Endothelial cell of hepatic sinusoid (primary cell): ENCODE measurements around the gene DIAPH2.

ENCODE experiments used
- in situ Hi-C: cut with HindIII; loops from 2 replicates; pipeline ENCODE4 v1.10.0; 2017; ENCODE audit warnings: low sequenced_read_pairs

DIAPH2 gene

DNA sequence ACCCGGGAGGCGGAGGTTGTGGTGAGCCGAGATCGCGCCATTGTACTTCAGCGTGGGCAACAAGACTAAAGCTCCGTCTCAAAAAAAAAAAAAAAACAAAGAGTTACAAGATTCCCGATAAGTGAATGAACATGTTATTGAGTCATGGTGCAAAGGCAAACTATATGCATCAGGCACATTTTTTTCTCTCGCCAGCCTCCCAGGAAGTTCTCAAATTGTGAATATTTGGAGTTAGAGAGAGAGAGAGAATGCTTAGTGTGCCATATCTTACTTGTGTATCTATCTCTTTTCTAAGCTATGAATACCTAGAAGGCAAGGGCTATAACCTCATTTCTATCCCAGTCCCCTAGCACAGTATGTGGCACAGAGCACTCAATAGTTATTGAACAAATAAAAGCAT lies 599.9 kb downstream of the DIAPH2 start:
- in situ Hi-C loops: no loop called here

DNA sequence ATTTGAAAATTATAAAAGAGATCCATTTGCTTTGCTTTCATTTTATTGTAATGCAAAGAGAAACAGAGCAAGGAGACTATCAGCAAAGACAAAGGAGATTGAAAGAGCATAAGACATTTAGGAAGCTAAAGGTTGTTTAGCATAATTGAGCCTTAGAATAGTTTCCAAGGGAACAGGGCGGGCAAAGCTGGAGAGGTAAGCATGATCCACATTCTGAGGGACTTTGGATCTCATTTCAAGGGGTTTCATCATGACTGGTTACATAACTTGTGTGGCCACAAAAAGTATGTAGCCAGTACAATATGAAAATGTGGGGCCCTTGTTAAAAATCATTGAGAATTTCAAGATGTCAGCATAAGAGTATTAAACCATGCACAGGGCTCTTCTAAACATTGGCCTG lies 605.6 kb downstream of the DIAPH2 start:
- in situ Hi-C loops: no loop called here

DNA sequence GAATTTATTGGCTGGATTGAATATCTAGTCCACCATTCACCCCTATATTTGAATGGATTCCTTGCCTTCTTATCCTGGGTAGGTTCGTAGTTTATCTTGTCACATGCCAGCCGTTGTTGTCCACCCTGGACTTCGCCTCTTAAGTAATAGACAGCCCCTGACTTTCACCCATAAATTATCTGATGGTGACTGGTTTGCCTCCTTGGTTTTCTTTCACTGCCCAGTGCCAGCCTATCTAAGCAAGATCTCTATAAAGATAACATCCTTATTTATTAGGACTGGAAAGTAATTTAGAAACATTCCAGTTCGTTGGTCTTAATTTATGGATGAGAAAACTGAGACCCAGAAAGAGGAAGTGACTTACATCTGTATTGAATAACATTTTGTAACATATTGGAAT lies 609.4 kb downstream of the DIAPH2 start:
- in situ Hi-C loops: no loop called here

DNA sequence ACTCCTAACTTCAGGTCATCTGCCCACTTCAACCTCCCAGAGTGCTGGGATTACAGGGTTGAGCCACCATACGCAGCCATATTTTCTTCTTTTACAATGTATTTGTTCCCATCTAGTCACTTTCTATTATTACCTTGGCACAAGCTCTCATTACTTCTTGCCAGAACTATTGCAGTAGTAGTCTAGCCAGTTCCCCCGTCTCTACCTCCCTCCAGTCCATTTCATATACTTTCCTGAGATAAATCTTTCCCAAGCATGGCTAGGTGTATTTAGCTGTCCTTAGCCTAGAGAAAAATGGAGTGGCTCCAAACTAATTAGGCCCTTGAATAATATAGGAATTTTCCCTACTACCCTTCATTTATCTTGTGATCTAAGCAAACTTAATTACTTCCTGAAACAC lies 611.3 kb downstream of the DIAPH2 start:
- in situ Hi-C loops: no loop called here

DNA sequence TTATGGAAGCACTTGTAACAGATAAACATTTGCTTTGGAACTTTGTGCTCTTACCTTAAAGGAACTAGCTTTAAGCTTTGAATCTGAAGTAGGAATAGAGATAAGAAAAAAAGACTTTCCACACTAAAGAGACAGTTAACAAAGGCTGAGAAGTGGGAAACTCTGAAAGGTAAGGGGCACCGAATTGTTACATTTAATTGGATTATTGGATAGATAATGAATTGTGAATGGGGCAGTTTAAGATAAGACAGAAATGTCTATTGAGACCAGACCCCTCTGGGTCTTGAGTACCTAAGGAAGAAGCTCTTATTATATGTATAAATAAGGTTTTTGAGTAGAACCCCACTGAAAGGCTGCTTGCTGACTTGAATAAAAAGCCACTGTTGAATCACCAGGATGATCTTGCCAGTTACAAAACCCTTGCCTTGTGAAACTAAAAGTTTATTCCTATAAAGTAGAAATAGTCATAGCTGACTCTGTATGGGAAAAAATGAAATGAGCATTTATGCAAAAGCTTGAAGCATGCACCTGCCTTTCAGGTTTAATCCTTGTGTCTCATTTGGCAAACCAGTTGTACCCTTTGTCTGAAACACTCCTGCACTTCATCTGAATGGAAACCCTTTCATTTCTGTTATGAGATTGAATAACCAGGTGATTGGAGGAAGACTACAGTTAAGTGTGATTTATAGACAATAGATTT lies 622.3 kb downstream of the DIAPH2 start:
- in situ Hi-C loops: no loop called here

DNA sequence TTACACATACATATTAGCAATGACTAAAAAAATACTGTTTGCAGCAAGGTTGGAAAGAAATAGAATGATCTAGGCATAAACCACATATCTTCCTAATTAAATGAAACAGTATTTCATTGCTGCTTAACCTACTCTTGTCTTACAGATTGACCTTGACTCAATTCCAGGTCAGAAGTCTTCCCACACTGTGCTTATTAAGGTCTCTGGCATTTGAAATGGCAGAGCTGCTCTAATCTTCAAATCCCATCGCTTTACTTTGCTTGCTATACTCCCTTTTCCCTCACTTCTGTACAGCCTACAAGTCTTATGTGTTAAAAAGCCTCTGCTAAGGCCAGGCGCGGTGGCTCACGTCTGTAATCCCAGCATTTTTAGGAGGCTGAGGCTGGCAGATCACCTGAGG lies 623.5 kb downstream of the DIAPH2 start:
- in situ Hi-C loops: no loop called here

DNA sequence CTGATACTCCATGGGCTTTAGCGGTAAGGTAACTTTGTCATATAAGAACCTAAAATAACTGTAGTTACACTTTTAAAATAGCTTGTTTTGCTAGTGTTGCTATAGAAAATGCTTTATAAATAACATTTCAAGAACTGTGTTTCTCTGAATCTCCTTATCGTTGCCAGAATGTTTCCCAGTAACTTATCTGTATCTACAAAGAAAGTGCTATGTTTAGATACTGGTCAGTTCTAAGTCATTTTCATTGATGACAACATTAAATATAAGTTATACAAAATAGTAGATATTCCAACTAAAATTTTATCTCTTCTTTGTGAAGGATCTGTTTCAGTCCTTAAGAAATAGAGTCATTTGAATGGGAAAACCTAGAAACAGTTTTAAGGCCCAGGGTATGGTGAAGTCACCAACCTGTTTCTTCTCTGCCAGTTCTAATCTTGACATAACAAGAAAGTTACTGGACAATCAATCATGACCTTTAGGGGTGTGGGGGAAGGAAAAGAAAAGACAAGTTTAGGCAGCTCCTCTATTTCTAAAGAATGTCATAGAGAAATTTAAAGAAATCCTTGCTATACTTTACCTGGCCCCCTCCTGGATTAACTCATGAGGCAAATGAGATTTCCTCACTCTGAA lies 625.0 kb downstream of the DIAPH2 start:
- in situ Hi-C loops: no loop called here

DNA sequence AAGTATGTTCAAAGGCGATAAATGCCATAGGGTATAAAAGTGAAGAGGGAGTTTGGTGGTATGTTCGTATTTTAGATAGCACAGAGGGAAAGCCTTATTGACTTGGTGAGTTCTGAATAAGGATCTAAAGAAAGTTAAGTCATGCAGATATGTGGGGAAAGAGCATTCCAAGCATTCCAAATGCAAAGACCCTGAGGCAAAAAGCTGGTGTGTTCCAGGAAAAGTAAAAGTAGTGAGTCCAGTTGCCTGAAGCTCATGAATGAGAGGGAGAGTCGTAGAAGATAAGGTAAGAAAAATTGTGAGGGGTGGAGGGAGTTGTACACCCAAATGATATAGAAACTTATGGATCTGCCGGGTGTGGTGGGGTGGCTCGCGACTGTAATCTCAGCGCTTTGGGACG lies 625.7 kb downstream of the DIAPH2 start:
- in situ Hi-C loops: no loop called here

DNA sequence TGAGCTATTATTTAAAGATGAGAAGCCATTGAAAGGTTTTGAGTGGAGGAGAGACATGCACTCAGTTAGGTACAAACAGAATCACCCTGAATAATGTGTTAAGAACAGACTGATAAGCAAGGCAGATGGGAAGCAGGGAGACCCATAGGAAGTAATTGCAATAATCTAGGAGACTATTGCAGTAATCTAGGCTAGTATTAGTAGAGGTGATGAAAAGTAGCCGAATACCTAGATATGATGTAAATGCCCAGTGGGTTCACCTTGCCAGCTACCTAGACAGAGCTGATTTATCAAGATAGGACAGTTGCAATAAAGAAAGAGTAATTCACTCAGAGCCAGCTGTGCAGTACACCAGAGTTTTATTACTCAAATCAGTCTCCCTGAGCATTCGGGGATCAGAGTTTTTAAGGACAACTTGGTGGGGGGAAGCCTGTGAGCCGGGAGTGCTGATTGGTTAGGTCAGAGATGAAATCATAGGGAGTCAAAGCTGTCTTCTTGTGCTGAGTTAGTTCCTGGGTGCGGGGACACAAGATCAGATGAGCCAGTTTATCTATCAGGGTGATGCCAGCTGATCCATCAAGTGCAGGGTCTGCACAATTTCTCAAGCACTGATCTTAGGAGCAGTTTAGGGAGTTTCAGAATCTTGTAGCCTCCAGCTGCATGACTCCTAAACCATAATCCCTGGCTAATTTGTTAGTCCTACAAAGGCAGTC lies 626.6 kb downstream of the DIAPH2 start:
- in situ Hi-C loops: no loop called here

DNA sequence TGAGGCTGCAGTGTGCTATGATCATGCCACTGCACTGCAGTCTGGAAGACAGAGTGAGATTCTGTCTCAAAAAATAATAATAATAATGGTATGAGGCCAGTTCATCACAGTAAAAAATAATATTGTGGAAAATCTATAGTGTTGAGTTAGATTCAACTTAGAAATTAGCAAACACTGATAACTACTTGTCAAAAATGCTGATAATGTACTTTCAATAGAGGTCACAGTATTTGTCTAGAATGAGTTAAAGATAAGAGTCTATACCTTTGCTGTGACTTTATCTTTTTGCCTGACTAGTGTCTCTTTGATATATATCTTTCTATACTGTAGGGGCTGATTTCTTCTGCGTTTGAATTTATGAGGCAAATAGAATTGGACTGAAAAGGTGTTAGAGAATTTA lies 629.7 kb downstream of the DIAPH2 start:
- in situ Hi-C loops: no loop called here

DNA sequence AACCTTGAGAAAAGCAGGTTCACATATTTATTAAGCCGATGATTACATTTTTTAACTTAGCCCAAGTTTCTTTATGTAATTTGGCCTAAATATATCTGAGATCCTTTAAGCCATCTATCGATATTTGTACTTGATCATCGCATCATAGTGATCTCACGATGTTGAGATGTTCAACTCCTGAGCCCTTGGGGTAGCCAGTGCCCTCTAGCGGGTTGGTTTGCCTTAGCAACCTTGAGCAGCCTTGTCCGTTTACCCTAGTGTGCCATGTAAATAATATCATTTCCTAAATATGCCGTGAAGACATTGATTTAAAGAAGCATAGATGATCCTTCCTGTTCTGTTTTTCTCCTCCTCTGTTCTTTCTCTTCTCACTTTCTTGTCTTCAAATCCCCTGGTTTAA lies 631.3 kb downstream of the DIAPH2 start:
- in situ Hi-C loops: no loop called here

DNA sequence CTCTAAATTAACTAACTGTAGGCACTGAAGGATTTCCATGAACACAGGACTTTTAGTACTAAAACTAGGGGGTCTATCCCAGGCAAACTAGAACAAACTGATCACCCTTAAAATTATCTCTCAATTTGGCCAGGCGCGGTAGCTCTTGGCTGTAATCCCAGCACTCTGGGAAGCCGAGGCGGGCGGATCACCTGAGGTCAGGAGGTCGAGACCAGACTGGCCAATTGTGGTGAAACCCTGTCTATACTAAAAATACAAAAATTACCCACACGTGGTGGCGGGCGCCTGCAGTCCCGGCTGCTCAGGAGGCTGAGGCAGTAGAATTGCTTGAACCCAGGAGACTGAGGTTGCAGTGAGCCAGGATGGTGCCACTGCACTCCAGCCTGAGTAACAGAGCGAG lies 635.7 kb downstream of the DIAPH2 start:
- in situ Hi-C loops: no loop called here

DNA sequence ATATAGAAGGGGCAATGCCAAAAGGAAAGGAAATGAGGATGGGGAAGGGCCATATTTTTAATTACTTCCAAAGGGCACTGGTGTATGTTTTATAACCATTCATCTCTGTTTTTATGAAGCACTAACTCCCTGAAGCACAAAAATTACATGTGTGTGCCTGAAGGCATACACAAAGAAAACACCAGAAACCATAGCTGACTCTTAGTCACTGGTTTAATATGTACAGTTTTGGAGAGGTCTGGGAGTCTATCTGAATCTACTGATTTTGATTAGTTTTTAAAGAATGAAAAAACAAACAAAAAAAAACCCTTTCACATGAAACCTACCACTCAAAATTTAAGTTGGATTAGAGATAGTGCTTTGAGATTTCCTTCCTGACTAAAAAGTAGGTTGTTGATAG lies 637.8 kb downstream of the DIAPH2 start:
- in situ Hi-C loops: no loop called here

DNA sequence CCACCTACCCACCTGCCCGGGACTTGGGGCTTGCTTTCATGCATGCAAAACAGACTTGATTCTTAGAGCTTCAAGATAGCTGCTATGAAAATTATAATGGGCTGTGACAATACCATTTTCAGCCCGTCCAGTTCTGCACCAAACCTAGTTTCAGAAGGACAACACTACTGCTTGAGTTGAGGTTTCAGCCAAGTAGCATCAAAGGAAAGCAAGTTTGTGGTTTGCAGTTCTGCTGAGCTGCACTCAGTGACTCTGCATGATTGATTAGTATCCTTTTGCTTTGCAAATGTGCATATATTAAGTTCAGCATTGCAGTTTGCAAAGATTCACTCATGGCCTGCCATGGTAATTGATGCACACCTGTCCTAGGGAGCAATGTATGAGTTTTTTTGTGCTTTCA lies 641.8 kb downstream of the DIAPH2 start:
- in situ Hi-C loops: no loop called here

DNA sequence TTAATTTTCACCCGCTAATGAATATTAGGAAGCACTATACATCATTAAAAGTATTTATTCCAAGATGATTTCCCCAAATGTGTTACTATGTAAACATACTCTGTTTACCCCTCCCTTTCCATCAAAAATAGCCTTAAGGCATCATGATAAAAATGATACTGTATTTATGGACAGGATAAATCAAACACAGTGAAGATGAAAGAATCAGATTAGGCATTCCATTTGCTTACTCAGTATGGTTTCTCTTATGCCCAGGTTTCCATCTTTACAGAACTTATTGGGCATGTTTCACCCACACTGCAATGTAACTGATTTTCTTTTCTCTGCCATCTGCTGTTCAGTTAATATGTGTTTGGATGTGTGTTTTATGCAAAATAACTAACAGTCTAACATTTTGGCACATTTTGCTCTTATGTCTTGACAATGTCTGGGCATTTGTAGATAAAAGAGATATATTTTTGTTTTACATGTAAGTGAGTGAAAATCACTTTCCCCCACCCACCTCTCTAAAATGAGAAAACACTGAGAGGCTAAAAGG lies 644.3 kb downstream of the DIAPH2 start:
- in situ Hi-C loops: no loop called here

DNA sequence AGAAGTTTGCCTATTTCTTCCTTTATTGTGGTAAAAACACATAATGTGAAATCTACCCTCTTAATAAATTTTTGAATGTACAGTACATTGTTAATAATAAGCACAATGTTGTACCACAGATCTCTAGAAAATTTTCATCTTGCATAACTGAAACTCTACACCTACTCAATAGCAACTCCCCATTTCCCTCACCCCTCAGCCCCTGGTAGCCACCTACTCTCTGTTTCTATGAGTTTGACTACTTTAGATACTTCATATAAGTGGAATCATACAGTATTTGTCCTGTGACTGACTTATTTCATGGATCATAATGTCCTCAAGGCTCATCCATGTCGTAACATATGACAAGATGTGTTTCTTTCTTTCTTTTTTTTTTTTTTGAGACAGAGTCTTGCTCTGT lies 645.5 kb downstream of the DIAPH2 start:
- in situ Hi-C loops: no loop called here

DNA sequence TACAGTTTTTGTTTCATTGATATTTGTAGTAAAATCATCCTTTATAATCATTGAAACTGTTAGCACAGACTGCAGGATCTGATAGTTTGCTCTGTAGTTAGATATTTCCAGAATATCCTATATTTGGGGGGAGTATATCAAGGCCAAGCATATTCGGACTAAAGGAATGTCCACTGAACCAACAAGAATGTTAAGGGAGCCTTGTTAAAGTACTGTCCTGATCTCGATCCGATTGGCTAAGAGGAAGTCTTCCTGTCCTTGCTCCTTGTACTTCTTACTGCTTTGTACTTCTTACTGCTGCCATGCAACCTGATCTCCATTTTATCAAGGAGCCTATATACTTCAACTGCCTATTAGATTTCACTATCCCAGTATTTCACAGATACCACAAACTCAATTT lies 648.3 kb downstream of the DIAPH2 start:
- in situ Hi-C loops: no loop called here

DNA sequence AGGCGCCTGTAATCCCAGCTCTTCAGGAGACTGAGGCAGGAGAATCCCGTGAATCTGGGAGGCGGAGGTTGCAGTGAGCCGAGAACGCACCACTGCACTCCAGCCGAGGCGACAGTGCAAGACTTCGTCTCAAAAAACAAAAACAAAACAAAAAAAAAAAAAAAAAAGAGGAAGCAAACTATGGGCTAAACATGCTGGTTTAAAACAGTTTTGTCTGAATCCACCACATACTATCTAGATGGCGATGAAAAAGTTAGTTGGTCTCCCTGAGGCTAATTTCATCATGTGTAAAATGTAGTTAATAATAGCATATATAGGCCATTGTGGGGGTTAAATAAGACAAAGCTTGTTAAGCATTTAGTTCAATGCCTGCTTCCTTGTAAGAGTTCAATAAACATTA lies 650.2 kb downstream of the DIAPH2 start:
- in situ Hi-C loops: no loop called here

DNA sequence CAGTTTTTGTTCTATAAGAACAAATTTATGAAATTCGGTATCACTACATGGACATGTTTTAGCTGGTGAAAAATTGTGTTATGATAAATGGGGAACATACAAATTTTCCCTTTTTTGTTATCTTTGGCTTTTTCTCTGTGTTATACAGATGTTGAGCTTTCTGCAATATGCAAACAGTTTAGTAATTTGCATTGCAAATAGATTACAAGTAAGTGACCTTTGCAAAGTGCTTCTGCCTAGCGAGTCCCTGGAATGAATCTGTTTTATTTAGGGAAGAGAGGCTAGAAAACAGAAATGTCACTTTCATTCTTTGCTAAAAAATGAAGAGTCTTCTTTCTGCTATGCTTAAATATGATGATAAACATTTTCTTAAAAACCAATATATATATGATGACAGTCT lies 660.1 kb downstream of the DIAPH2 start:
- in situ Hi-C loops: no loop called here

DNA sequence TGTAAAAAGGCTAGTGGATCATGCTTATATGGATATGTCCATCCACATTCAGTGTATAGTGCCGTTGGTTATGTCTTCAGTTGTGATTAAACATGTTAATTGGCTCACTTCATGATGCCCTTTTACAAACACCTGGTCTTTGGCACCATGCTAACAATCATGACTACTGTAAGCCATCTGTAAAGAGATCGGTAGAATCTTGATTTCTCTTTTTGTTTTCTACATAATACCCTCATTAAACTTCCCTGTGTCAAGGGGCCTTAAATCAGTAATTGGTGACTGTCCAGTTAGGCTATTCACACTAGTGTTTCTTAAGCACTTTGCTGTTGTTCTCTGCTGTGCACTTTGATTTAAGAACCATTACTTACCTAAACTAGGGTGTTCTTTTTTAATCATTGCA lies 674.3 kb downstream of the DIAPH2 start:
- in situ Hi-C loops: no loop called here

DNA sequence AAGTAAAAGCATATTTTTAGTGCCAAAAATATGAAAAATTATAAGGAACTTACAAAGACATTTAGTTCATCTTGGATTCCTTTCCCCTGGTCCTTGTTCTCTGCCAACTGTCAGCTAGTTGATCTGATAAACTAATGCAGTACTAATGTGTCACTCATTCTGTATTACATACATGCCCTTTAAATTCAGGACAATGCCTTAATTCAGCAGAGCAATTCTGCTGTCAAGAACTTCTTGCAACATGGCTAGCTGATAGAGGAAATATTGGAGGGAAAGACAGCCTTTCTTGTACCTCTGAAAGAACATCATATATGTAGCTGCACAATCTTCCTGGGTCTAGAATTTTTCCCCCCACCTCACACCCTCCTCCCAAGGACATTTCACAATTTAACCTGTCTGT lies 679.2 kb downstream of the DIAPH2 start:
- in situ Hi-C loops: no loop called here

DNA sequence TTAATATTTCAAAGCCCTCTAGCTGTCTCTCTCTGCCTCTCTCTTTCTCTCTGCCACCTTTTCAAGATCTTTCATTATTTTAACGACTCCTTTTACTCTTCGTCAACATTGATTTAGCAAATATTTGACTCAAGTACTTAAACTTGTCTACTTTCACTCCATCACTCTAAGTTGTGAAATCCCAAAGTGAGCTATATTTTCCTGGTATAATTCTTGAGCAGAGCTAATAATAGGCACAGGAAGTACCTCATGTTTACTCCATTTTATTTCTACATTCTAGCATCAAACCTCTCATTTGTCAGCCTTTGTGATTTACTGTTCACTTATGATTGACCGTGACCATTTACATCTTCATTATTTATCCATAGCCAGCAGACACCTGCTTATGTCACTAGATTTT lies 681.6 kb downstream of the DIAPH2 start:
- in situ Hi-C loops: no loop called here
